SW 1271 (cell line): ENCODE results near the gene LCLAT1.
"Not testable (repeated sequence)": the region's sequence is repeated elsewhere in the genome, so short reads cannot be mapped to it uniquely, and the experiment has no call there.

ENCODE experiments used
- DNase-seq, 2 experiments: peaks; one replicate each; lab custom pipeline; 2025; lab: John Stamatoyannopoulos, UW

LCLAT1 gene

GRCh38 chr2:30601375-30601774 is 154.3 kb downstream of the LCLAT1 start:
- DNase-seq: no peak

- no peak for DNase-seq
These were observed 158.2 kb downstream of the LCLAT1 start for GRCh38 chr2:30605197-30605596.

GRCh38 chr2:30608643-30609042 is 161.6 kb downstream of the LCLAT1 start:
- DNase-seq: no peak

- DNase-seq: no peak
These were observed 164.5 kb downstream of the LCLAT1 start for GRCh38 chr2:30611583-30611982.

GRCh38 chr2:30612371-30612770 is 165.3 kb downstream of the LCLAT1 start:
- DNase-seq: no peak

GRCh38 chr2:30613001-30613400 is 166.0 kb downstream of the LCLAT1 start:
- no peak for DNase-seq

- not testable (repeated sequence) for DNase-seq
These were observed 167.2 kb downstream of the LCLAT1 start for GRCh38 chr2:30614227-30614626.

GRCh38 chr2:30615926-30616325 is 168.9 kb downstream of the LCLAT1 start:
- DNase-seq: no peak

- DNase-seq: no peak
These were observed 173.1 kb downstream of the LCLAT1 start for GRCh38 chr2:30620102-30620501.

GRCh38 chr2:30621836-30622235 is 174.8 kb downstream of the LCLAT1 start:
- DNase-seq: no peak

- no peak for DNase-seq
These were observed 175.4 kb downstream of the LCLAT1 start for GRCh38 chr2:30622452-30622851.

- no peak for DNase-seq
These were observed 178.2 kb downstream of the LCLAT1 start for GRCh38 chr2:30625276-30625675.

- DNase-seq: no peak
These were observed 178.7 kb downstream of the LCLAT1 start for GRCh38 chr2:30625701-30626100.

- DNase-seq: no peak
These were observed 179.4 kb downstream of the LCLAT1 start for GRCh38 chr2:30626397-30626796.

- no peak for DNase-seq
These were observed 180.1 kb downstream of the LCLAT1 start for GRCh38 chr2:30627151-30627550.

GRCh38 chr2:30628341-30628740 is 181.3 kb downstream of the LCLAT1 start:
- no peak for DNase-seq

GRCh38 chr2:30629866-30630265 is 182.8 kb downstream of the LCLAT1 start:
- no peak for DNase-seq

- no peak for DNase-seq
These were observed 184.1 kb downstream of the LCLAT1 start for GRCh38 chr2:30631051-30631671.

GRCh38 chr2:30633039-30633438 is 186.0 kb downstream of the LCLAT1 start:
- no peak for DNase-seq

- DNase-seq: no peak
These were observed 189.3 kb downstream of the LCLAT1 start for GRCh38 chr2:30636311-30636710.

GRCh38 chr2:30639836-30640235 is 192.8 kb downstream of the LCLAT1 start:
- DNase-seq: no peak

GRCh38 chr2:30641765-30642345 is 194.8 kb downstream of the LCLAT1 start:
- no peak for DNase-seq

- not testable (repeated sequence) for DNase-seq
These were observed 196.0 kb downstream of the LCLAT1 start for GRCh38 chr2:30643013-30643412.

GRCh38 chr2:30643674-30644073 is 196.6 kb downstream of the LCLAT1 start:
- DNase-seq: no peak
